HepG2 (cell line): Measurements from ENCODE around the gene DPAGT1. TPM values are rescaled to one million over a fixed set of nuclear protein-coding genes. Genes with fewer than 3 reads are reported as not detected.

Experiments
- IRF2 ChIP-seq: IDR thresholded peaks from 2 replicates; pipeline ENCODE4 v1.6.1; 2018; ENCODE audit warnings: missing genetic modification reagents, missing compliant biosample characterization
- KDM1A ChIP-seq: IDR thresholded peaks from 2 replicates; pipeline ENCODE4 v1.6.1; 2016; ENCODE audit warnings: missing compliant biosample characterization
- MED8 ChIP-seq: sonication (generic); formaldehyde crosslinking; IDR thresholded peaks from 2 replicates; pipeline ENCODE4 v1.8.1; 2023; ENCODE audit warnings: mild to moderate bottlenecking, missing genetic modification reagents; ENCODE audit not compliant: insufficient replicate concordance
- RARA ChIP-seq: IDR thresholded peaks from 2 replicates; pipeline ENCODE4 v1.6.1; 2016; ENCODE audit warnings: missing genetic modification reagents, missing compliant biosample characterization
- SATB2 ChIP-seq: sonication (generic); formaldehyde crosslinking; IDR thresholded peaks from 2 replicates; pipeline ENCODE4 v1.5.0; 2020; ENCODE audit warnings: missing genetic modification reagents
- SRY ChIP-seq: sonication (generic); formaldehyde crosslinking; IDR thresholded peaks from 2 replicates; pipeline ENCODE4 v1.8.0; 2022; ENCODE audit warnings: mild to moderate bottlenecking, missing genetic modification reagents
- ZNF251 ChIP-seq: sonication (generic); formaldehyde crosslinking; IDR thresholded peaks from 2 replicates; pipeline ENCODE4 v1.9.0; 2021; ENCODE audit warnings: mild to moderate bottlenecking, missing genetic modification reagents
- polyA plus RNA-seq, 8 experiments: library from polyadenylated mRNA; depleted of rRNA in 3 of 8; stranded (reverse) in 7 of 8; unstranded in 1 of 8; fragments of >200 nt; fragmentation: Illumina TruSeq in 4 of 8; extraction: Trizol in 4 of 8; gene quantifications; 2 replicates each; pipeline versions ENCODE4 v1.2.1 to v1.2.3, GENCODE V29; 2011 to 2016; ENCODE audit warnings: low read depth in 4 of 8, missing spikeins in 1 of 8, mixed read lengths in 1 of 8; ENCODE audit not compliant: insufficient read depth in 1 of 8
- total RNA-seq, 5 experiments: library from RNA; depleted of rRNA; stranded (reverse); fragments of >200 nt; fragmentation: Illumina TruSeq; extraction: Trizol; gene quantifications; 2 replicates each; pipeline ENCODE4 v1.2.3, GENCODE V29; 2016; ENCODE audit warnings: low read depth in 1 of 5
- TF ChIP-seq, protein P1 (sequence below): sonication (generic); formaldehyde crosslinking; conservative IDR thresholded peaks from 2 replicates; pipeline ENCODE4 v1.4.0; 2020; ENCODE audit warnings: mild to moderate bottlenecking, missing genetic modification reagents, moderate library complexity
- TF ChIP-seq, protein P2 (sequence below): sonication (generic); formaldehyde crosslinking; IDR thresholded peaks from 2 replicates; pipeline ENCODE4 v1.4.0; 2020; ENCODE audit warnings: missing genetic modification reagents
- TF ChIP-seq, protein P3 (sequence below): sonication (generic); formaldehyde crosslinking; IDR thresholded peaks from 2 replicates; pipeline ENCODE4 v1.4.0; 2020; ENCODE audit warnings: mild to moderate bottlenecking, missing genetic modification reagents
- TF ChIP-seq, protein P4 (sequence below): sonication (generic); formaldehyde crosslinking; conservative IDR thresholded peaks from 2 replicates; pipeline ENCODE4 v1.8.0; 2022; ENCODE audit warnings: mild to moderate bottlenecking, moderate library complexity, missing genetic modification reagents
- TF ChIP-seq, protein P5 (sequence below): sonication (generic); formaldehyde crosslinking; IDR thresholded peaks from 2 replicates; pipeline ENCODE4 v1.4.0; 2020; ENCODE audit warnings: missing genetic modification reagents
- TF ChIP-seq, protein P6 (sequence below): IDR thresholded peaks from 2 replicates; pipeline ENCODE4 v1.6.1; 2016; ENCODE audit warnings: low read depth, missing genetic modification reagents, missing compliant biosample characterization

DPAGT1 gene
- total and polyA plus RNA-seq, 2 of the 13 experiments (the other 11 are each of a cell fraction or from before 2014, with no cell fraction given) = 37.6 to 70.7 TPM

DNA sequence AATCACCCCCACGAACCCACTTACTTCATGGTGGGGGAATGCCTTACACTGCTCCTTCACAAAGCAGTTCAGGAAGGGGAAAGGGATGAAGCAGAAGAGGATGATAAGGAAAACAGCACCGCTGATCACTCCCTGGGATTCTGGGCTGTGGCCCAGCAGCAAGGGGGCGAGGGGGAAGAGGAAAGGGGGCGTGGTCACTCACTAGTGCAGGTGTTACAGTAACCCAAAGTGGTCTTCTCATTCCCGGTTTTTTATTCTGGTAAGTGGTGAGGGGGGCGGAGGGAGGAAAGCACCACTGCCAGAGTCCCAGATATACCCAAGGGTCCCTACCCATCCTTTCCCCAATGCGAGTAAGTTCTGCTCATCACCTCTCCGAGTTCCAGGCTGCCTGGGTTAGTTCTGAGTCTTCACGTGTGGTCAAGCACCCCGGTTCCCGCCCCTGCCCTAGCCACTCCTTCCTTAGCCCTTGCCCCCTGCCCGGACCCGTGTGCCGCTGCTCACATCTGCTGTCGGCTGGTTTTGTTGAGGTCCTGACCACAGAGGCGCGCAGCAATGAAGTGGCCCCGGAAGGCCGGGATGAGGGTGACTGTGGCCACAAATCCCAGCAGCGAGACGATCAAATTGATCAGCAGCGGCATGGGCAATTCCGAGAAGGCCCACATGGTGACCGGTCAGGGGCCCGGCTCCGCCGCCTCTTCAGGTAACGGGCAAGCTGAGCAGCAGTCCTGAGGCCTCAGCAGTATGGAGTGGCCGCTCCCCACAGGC, 477 bp downstream of the DPAGT1 start (continued):
- TF ChIP-seq, protein P1, sequence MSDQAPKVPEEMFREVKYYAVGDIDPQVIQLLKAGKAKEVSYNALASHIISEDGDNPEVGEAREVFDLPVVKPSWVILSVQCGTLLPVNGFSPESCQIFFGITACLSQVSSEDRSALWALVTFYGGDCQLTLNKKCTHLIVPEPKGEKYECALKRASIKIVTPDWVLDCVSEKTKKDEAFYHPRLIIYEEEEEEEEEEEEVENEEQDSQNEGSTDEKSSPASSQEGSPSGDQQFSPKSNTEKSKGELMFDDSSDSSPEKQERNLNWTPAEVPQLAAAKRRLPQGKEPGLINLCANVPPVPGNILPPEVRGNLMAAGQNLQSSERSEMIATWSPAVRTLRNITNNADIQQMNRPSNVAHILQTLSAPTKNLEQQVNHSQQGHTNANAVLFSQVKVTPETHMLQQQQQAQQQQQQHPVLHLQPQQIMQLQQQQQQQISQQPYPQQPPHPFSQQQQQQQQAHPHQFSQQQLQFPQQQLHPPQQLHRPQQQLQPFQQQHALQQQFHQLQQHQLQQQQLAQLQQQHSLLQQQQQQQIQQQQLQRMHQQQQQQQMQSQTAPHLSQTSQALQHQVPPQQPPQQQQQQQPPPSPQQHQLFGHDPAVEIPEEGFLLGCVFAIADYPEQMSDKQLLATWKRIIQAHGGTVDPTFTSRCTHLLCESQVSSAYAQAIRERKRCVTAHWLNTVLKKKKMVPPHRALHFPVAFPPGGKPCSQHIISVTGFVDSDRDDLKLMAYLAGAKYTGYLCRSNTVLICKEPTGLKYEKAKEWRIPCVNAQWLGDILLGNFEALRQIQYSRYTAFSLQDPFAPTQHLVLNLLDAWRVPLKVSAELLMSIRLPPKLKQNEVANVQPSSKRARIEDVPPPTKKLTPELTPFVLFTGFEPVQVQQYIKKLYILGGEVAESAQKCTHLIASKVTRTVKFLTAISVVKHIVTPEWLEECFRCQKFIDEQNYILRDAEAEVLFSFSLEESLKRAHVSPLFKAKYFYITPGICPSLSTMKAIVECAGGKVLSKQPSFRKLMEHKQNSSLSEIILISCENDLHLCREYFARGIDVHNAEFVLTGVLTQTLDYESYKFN = no peak
- no peak for TF ChIP-seq RARA (CRISPR knock-in tag)
- TF ChIP-seq, protein P2, sequence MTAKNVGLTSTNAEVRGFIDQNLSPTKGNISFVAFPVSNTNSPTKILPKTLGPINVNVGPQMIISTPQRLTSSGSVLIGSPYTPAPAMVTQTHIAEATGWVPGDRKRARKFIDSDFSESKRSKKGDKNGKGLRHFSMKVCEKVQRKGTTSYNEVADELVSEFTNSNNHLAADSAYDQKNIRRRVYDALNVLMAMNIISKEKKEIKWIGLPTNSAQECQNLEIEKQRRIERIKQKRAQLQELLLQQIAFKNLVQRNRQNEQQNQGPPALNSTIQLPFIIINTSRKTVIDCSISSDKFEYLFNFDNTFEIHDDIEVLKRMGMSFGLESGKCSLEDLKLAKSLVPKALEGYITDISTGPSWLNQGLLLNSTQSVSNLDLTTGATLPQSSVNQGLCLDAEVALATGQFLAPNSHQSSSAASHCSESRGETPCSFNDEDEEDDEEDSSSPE (CRISPR knock-in tag) = peak; percentile 9; the same call in 1 of the 2 replicates
- no peak for TF ChIP-seq KDM1A (CRISPR knock-in tag)
- TF ChIP-seq, protein P3, sequence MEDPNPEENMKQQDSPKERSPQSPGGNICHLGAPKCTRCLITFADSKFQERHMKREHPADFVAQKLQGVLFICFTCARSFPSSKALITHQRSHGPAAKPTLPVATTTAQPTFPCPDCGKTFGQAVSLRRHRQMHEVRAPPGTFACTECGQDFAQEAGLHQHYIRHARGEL (CRISPR knock-in tag) = no peak
- TF ChIP-seq, protein P4, sequence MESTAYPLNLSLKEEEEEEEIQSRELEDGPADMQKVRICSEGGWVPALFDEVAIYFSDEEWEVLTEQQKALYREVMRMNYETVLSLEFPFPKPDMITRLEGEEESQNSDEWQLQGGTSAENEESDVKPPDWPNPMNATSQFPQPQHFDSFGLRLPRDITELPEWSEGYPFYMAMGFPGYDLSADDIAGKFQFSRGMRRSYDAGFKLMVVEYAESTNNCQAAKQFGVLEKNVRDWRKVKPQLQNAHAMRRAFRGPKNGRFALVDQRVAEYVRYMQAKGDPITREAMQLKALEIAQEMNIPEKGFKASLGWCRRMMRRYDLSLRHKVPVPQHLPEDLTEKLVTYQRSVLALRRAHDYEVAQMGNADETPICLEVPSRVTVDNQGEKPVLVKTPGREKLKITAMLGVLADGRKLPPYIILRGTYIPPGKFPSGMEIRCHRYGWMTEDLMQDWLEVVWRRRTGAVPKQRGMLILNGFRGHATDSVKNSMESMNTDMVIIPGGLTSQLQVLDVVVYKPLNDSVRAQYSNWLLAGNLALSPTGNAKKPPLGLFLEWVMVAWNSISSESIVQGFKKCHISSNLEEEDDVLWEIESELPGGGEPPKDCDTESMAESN (CRISPR knock-in tag) = no peak
- TF ChIP-seq, protein P5, sequence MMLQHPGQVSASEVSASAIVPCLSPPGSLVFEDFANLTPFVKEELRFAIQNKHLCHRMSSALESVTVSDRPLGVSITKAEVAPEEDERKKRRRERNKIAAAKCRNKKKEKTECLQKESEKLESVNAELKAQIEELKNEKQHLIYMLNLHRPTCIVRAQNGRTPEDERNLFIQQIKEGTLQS = no peak
- no peak for TF ChIP-seq MED8 (CRISPR knock-in tag)
- 0 out of 2 replicates have a peak, but pooled peaks have one; percentile 47 for TF ChIP-seq SRY (CRISPR knock-in tag)
- TF ChIP-seq SATB2 = no peak
- TF ChIP-seq IRF2 (CRISPR knock-in tag) = no peak
- TF ChIP-seq, protein P6, sequence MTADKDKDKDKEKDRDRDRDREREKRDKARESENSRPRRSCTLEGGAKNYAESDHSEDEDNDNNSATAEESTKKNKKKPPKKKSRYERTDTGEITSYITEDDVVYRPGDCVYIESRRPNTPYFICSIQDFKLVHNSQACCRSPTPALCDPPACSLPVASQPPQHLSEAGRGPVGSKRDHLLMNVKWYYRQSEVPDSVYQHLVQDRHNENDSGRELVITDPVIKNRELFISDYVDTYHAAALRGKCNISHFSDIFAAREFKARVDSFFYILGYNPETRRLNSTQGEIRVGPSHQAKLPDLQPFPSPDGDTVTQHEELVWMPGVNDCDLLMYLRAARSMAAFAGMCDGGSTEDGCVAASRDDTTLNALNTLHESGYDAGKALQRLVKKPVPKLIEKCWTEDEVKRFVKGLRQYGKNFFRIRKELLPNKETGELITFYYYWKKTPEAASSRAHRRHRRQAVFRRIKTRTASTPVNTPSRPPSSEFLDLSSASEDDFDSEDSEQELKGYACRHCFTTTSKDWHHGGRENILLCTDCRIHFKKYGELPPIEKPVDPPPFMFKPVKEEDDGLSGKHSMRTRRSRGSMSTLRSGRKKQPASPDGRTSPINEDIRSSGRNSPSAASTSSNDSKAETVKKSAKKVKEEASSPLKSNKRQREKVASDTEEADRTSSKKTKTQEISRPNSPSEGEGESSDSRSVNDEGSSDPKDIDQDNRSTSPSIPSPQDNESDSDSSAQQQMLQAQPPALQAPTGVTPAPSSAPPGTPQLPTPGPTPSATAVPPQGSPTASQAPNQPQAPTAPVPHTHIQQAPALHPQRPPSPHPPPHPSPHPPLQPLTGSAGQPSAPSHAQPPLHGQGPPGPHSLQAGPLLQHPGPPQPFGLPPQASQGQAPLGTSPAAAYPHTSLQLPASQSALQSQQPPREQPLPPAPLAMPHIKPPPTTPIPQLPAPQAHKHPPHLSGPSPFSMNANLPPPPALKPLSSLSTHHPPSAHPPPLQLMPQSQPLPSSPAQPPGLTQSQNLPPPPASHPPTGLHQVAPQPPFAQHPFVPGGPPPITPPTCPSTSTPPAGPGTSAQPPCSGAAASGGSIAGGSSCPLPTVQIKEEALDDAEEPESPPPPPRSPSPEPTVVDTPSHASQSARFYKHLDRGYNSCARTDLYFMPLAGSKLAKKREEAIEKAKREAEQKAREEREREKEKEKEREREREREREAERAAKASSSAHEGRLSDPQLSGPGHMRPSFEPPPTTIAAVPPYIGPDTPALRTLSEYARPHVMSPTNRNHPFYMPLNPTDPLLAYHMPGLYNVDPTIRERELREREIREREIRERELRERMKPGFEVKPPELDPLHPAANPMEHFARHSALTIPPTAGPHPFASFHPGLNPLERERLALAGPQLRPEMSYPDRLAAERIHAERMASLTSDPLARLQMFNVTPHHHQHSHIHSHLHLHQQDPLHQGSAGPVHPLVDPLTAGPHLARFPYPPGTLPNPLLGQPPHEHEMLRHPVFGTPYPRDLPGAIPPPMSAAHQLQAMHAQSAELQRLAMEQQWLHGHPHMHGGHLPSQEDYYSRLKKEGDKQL (CRISPR knock-in tag) = no peak
- TF ChIP-seq ZNF251 = no peak
